Ectodermal cell (in vitro differentiated cells): ENCODE results near the gene SLC52A1. TPM values are rescaled to one million over a fixed set of nuclear protein-coding genes. Genes with fewer than 3 reads are reported as not detected.
"Not testable (repeated sequence)": the region's sequence is repeated elsewhere in the genome, so short reads cannot be mapped to it uniquely, and the experiment has no call there.

Experiments
- H3K27ac ChIP-seq: 2 replicates; pipeline ENCODE4 v1.7.0; 2013; ENCODE audit warnings: mild to moderate bottlenecking, low read depth, low read length; ENCODE audit not compliant: insufficient read depth, poor library complexity, severe bottlenecking
- H3K27me3 ChIP-seq: 2 replicates; pipeline ENCODE4 v1.7.0; 2013; ENCODE audit warnings: mild to moderate bottlenecking, low read length; ENCODE audit not compliant: insufficient read depth, control insufficient read depth, poor library complexity, severe bottlenecking
- H3K36me3 ChIP-seq: one replicate; pipeline ENCODE4 v1.7.0; 2013; ENCODE audit warnings: low read length; ENCODE audit not compliant: control insufficient read depth, insufficient read depth
- H3K4me1 ChIP-seq: one replicate; pipeline ENCODE4 v1.7.0; 2013; ENCODE audit warnings: low read length; ENCODE audit not compliant: control insufficient read depth, insufficient read depth
- H3K4me3 ChIP-seq: 2 replicates; pipeline ENCODE4 v1.7.0; 2013; ENCODE audit warnings: low read depth, low read length, control low read depth; ENCODE audit not compliant: insufficient read depth
- H3K9me3 ChIP-seq: 2 replicates; pipeline ENCODE4 v1.7.0; 2013; ENCODE audit warnings: mild to moderate bottlenecking, low read length, moderate library complexity; ENCODE audit not compliant: control insufficient read depth
- WGBS, 2 experiments: methylation state at CpG; one replicate each; pipeline ENCODE4 v1.1.7; 2013; ENCODE audit warnings: missing lambda C conversion rate in 2 of 2; 5-methylcytosine and 5-hydroxymethylcytosine counted together
- polyA plus RNA-seq, 4 experiments: library from polyadenylated mRNA; stranded (reverse); fragments of 50-300 nt; gene quantifications; one replicate each; pipeline ENCODE4 v1.2.3, GENCODE V29; 2013

SLC52A1 gene
- not detected for polyA plus RNA-seq (2013, experiment 1 of 4)
- 0.05 TPM for polyA plus RNA-seq (2013, experiment 2 of 4)
- not detected for polyA plus RNA-seq (2013, experiment 3 of 4)
- polyA plus RNA-seq (2013, experiment 4 of 4): not detected

- Histone ChIP-seq H3K27me3 (peaks cover 21% of the 10 kb centered on the region), H3K4me1 (no peaks in the 10 kb centered on the region), H3K4me3 (no peak within 1 kb of the TSS), H3K27ac (no peak within 1 kb of the TSS), H3K36me3 (no peaks in the 10 kb centered on the region), H3K9me3 (no peaks in the 10 kb centered on the region)
- WGBS, 2 experiments: 28 to 34% methylated on average over 24 of the region's 24 CpGs
Measured at GRCh38 chr17:5035315-5035714, at the start of gene SLC52A1. Gene SLC52A1, minus strand, starts transcription at chr17:5035426. Its CDS starts 820 bp downstream, at chr17:5034606.

GRCh38 chr17:5080591-5080990, 45.4 kb upstream of the SLC52A1 start:
- H3K9me3 ChIP-seq: no peaks in the 10 kb centered on the region
- H3K27ac ChIP-seq: no peak overlapping the region
- no peaks in the 10 kb centered on the region for H3K4me1 ChIP-seq
- H3K36me3 ChIP-seq: no peaks in the 10 kb centered on the region
- no peaks in the 10 kb centered on the region for H3K27me3 ChIP-seq
- no peak overlapping the region for H3K4me3 ChIP-seq
- 88 to 94% methylated on average over 3 of the region's 3 CpGs for WGBS, 2 experiments

GRCh38 chr17:5078106-5079028, 43.1 kb upstream of the SLC52A1 start, which contains the start of gene ZFP3:
Gene ZFP3, plus strand, starts transcription at chr17:5078467. Its CDS starts 13,038 bp downstream, at chr17:5091505.
- WGBS, 2 experiments: 88 to 89% methylated on average over 75 of the region's 75 CpGs
- Histone ChIP-seq H3K9me3 (no peaks in the 10 kb centered on the region), H3K4me1 (no peaks in the 10 kb centered on the region), H3K36me3 (no peaks in the 10 kb centered on the region), H3K27me3 (no peaks in the 10 kb centered on the region), H3K27ac (no peak within 1 kb of the TSS), H3K4me3 (no peak within 1 kb of the TSS)

DNA sequence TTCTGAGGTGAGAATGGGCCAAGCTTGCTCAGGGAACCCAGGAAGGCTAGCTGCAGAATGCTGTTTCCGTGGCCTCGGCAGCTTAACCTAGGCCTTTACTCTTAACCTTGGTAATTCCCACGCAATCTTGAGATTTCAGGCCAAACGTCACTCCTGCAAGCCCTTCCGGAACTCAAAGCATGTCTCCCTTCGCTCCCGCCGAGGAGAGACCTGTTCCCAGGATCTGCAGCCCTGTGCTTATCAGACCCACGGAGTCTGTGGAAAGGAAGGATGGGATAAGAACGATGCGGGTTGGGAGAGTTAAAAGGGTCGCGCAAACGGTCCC, 42.5 kb upstream of the SLC52A1 start:
- Histone ChIP-seq H3K9me3 (no peaks in the 10 kb centered on the region), H3K27ac (no peak overlapping the region), H3K36me3 (no peaks in the 10 kb centered on the region), H3K4me1 (no peaks in the 10 kb centered on the region), H3K4me3 (no peak overlapping the region), H3K27me3 (no peaks in the 10 kb centered on the region)
- WGBS, 2 experiments: 94% methylated on average over 14 of the region's 14 CpGs

GRCh38 chr17:5077275-5077674, 42.0 kb upstream of the SLC52A1 start:
- not testable (repeated sequence) for H3K36me3 ChIP-seq, H3K9me3 ChIP-seq, H3K27ac ChIP-seq, H3K27me3 ChIP-seq, H3K4me1 ChIP-seq, H3K4me3 ChIP-seq
- 94 to 95% methylated on average over 24 of the region's 24 CpGs for WGBS, 2 experiments

DNA sequence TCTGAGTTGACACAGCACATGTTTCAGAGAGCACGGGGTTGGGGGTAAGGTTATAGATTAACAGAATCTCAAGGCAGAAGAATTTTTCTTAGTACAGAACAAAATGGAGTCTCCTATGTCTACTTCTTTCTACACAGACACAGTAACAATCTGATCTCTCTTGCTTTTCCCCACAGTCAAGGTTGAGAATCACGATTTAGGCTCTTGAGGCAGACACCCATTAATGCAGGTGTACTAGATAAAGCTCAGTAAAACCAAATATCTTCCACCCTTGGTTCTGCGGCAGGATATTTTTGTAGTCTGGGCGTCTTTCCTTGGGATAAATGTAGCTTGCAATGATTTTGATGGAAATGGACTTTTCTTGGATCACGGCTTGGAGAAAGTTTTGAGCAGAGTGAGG, 40.2 kb upstream of the SLC52A1 start:
- WGBS, 2 experiments: 91 to 96% methylated on average over 4 of the region's 5 CpGs

DNA sequence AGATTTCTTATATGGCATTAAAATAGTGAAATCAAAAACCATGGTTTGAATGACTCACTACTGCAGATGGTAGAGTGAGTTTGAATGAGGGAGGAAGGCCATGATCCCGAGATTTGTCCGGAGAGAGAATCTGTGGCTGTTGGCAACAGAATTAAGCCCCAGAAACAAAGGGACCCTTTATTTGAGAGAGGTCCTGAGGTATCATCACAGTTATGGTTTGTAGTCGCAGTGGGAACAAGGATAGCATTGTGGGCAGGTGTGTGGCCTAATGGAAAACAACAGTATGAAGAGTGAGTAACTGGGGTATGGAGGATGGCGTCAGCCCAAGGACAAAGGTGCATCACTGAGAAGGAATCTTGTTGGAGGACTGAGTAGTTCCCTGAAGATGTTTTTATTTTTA, 34.5 kb upstream of the SLC52A1 start:
- Histone ChIP-seq H3K4me3 (no peak overlapping the region), H3K27ac (no peak overlapping the region), H3K36me3 (no peaks in the 10 kb centered on the region), H3K9me3 (no peaks in the 10 kb centered on the region), H3K4me1 (no peaks in the 10 kb centered on the region), H3K27me3 (no peaks in the 10 kb centered on the region)
- 94% methylated on average over 4 of the region's 4 CpGs for WGBS, 2 experiments

More for the DNA sequence above, 40.2 kb upstream of the SLC52A1 start:
- not testable (repeated sequence) for H3K4me1 ChIP-seq, H3K27me3 ChIP-seq, H3K27ac ChIP-seq, H3K4me3 ChIP-seq, H3K9me3 ChIP-seq, H3K36me3 ChIP-seq

DNA sequence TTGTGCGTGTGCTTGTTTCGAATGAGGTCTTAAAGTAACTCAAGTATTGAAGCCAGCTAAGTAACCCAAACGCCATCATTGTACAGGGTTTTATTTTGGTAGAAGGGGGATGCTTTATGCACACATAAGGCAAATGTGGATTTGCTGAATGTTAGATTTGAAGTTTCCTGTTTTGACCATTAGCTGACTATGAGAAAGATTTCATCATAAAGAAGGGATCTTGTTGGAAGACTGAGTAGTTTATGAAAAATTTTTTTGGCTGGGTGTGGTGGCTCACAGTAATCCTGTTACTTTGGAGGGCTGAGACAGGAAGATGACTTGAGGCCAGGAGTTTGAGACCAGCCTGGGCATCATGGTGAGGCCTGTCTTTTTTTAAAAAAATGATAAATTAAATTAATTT, 33.0 kb upstream of the SLC52A1 start:
- H3K27me3 ChIP-seq: no peaks in the 10 kb centered on the region
- no peaks in the 10 kb centered on the region for H3K9me3 ChIP-seq
- no peaks in the 10 kb centered on the region for H3K36me3 ChIP-seq
- no peak overlapping the region for H3K4me3 ChIP-seq
- H3K4me1 ChIP-seq: no peaks in the 10 kb centered on the region
- no peak overlapping the region for H3K27ac ChIP-seq
- 96 to 97% methylated on average over 3 of the region's 3 CpGs for WGBS, 2 experiments

DNA sequence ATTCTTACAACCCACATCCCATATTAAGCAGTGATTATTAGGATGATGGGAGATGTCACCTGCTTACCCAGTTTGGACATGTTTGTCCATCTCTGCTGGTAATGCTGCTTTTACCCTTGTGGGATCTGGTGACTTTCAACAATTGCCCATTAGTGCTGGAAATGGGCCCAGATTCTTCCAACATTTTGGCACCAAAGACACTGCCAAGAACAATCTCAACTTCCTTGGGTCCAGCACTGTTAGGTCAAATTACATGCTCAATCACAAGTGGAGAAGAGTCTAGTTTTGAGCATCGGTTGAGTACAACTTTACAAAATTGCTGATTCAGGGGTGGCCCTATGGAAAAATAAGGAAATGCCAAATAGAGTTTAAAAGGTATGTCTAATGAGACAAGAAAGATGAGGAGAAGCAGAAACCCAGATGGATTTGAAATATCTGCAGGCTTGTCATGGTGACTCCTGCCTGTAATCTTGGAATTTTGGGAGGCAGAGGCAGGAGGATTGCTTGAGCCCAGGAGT, 30.1 kb upstream of the SLC52A1 start:
- 95 to 97% methylated on average over 1 of the region's 1 CpG for WGBS, 2 experiments
- H3K4me3 ChIP-seq: no peak overlapping the region
- H3K27ac ChIP-seq: no peak overlapping the region
- no peaks in the 10 kb centered on the region for H3K9me3 ChIP-seq
- H3K27me3 ChIP-seq: no peaks in the 10 kb centered on the region
- H3K36me3 ChIP-seq: no peaks in the 10 kb centered on the region
- H3K4me1 ChIP-seq: no peaks in the 10 kb centered on the region

GRCh38 chr17:5055543-5055942, 20.3 kb upstream of the SLC52A1 start:
- no peaks in the 10 kb centered on the region for H3K27me3 ChIP-seq
- H3K4me3 ChIP-seq: no peak overlapping the region
- 86 to 92% methylated on average over 10 of the region's 10 CpGs for WGBS, 2 experiments
- H3K27ac ChIP-seq: no peak overlapping the region
- H3K9me3 ChIP-seq: no peaks in the 10 kb centered on the region
- H3K36me3 ChIP-seq: no peaks in the 10 kb centered on the region
- no peaks in the 10 kb centered on the region for H3K4me1 ChIP-seq
